ENCODE data around the gene STARD10. TPM values are rescaled to one million over a fixed set of nuclear protein-coding genes. Genes with fewer than 3 reads are reported as not detected.

STARD10 gene
- total RNA-seq, 2 experiments from 2014 or later: 10.4 to 12.9 TPM

DNA sequence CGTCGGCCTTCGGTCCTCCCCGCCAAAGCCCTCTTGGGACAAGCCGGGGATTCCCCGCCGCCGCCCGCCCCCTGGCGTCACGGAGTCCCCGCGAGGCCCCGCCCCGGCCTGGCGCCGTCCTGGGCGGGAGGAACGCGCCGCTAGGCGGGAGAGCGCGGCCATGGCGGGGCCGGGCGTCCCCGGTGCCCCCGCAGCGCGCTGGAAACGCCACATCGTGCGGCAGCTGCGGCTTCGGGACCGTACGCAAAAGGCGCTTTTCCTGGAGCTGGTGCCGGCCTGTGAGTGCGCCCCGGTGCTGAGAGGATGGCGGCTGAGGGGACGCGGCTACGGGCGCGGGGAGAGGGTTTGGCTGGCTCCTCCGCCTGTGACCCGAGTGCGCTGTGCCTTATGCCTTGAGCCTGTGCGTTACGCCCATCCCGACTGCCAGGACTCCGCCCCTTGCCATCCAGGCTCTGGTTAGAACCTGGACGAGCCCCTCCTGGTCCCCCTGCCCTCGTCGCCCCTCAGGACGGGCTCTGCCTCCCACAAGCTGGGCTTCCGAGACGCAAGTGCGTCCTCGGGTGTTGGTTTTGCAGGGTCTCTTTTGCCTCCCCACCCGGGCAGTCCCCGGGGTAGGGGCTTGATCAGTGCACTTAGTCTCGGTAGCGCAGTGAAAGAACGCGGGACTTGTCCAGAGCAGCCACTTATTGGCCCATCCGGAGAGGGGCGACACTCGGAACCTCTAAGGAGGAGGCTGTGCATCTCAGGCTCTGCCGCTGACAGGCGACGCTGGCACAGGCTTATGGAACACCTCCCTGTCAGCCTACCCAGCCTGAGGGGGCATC, 20.7 kb upstream of the STARD10 start, which contains the start of gene ATG16L2:
Gene ATG16L2, plus strand, starts transcription at position 126 of the 824 bp plus-strand sequence. Its CDS starts 35 bp downstream, at position 161.
- Histone ChIP-seq H2AFZ (ENCODE audit: low read length) (peak within 1 kb of the TSS; percentile 57), H3K4me3 (ENCODE audit: low read depth, low read length, poor library complexity, severe bottlenecking) (peak within 1 kb of the TSS; percentile 84), H3K4me2 (ENCODE audit: low read length) (peak within 1 kb of the TSS; percentile 90), H3K4me1 (ENCODE audit: insufficient read depth, low read length, poor library complexity, severe bottlenecking) (peaks cover 27% of the 10 kb centered on the region), H3K79me2 (ENCODE audit: insufficient read depth, low read depth, low read length) (peaks cover 41% of the 10 kb centered on the region), H4K20me1 (ENCODE audit: insufficient read depth, low read length) (peaks cover 4% of the 10 kb centered on the region; the same call in 1 of the 2 replicates), H3K36me3 (ENCODE audit: insufficient read depth, low read length) (peaks cover 56% of the 10 kb centered on the region), H3K9me3 (ENCODE audit: low read length) (no peaks in the 10 kb centered on the region), H3K27ac (ENCODE audit: low read depth, low read length, poor library complexity, severe bottlenecking) (peak within 1 kb of the TSS; percentile 91), H3K9me2 (ENCODE audit: insufficient read depth, low read length) (no peaks in the 10 kb centered on the region)
- intact Hi-C loops (cut with micrococcal nuclease; ENCODE audit: unreplicated experiment): loop anchor here (2.0 to 10.0 kb wide), 3 partner anchors 76 to 428 kb away; no protein-coding TSS in a partner anchor
- POLR2A ChIA-PET: interaction anchor here (1.2 to 2.3 kb wide), 3 partner anchors 21 to 333 kb away, joined by 3 to 8 read pairs (median 5); partner anchors contain the start of gene STARD10
- BruUV-seq (replicated peaks): no TSS peak
- peak; percentile 91 for DNase-seq (ENCODE audit: low spot score)
- CTCF ChIA-PET (ENCODE audit: unreplicated experiment): no interaction called here
- TF ChIP-seq, protein P1, sequence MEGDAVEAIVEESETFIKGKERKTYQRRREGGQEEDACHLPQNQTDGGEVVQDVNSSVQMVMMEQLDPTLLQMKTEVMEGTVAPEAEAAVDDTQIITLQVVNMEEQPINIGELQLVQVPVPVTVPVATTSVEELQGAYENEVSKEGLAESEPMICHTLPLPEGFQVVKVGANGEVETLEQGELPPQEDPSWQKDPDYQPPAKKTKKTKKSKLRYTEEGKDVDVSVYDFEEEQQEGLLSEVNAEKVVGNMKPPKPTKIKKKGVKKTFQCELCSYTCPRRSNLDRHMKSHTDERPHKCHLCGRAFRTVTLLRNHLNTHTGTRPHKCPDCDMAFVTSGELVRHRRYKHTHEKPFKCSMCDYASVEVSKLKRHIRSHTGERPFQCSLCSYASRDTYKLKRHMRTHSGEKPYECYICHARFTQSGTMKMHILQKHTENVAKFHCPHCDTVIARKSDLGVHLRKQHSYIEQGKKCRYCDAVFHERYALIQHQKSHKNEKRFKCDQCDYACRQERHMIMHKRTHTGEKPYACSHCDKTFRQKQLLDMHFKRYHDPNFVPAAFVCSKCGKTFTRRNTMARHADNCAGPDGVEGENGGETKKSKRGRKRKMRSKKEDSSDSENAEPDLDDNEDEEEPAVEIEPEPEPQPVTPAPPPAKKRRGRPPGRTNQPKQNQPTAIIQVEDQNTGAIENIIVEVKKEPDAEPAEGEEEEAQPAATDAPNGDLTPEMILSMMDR (conservative IDR thresholded peaks at IDR 0.05; ENCODE audit: low read length): peak; percentile 60
- TF ChIP-seq EZH2phosphoT487 (IDR thresholded peaks at IDR 0.05; ENCODE audit: borderline replicate concordance, low read depth, low read length): no peak

DNA sequence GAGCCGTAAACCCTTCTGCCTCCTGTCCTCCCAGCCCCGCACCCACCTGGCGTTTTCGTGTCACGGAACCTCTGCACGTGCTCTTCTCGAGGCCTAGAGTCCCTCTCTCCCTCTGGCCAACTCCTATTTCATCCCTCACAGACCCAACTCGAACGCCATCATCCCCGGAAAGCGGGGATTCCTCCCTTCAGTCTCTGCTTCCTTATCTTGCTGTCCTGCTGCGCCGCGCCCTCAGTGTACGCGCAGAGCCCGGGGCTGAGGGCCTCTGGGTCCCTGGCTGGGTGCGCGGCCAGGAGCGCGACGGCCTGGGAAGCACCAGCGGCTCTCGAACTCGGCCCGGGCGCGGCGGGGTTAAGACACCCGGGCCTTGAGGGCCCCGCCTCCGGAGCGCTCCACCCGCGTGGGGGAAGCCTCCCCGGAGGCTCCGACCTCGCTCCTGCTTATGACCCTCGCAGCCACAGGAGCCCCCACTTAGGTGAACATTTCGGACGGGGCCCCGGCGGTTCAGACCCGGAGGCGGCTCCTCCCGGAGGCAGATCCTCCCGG, 20.0 kb upstream of the STARD10 start:
- Histone ChIP-seq H3K9me3 (ENCODE audit: low read length) (no peaks in the 10 kb centered on the region), H3K27ac (ENCODE audit: low read depth, low read length, poor library complexity, severe bottlenecking) (peak overlapping the region; percentile 91), H3K36me3 (ENCODE audit: insufficient read depth, low read length) (peaks cover 54% of the 10 kb centered on the region), H3K4me2 (ENCODE audit: low read length) (peak overlapping the region; percentile 90), H3K79me2 (ENCODE audit: insufficient read depth, low read depth, low read length) (peaks cover 41% of the 10 kb centered on the region), H3K9me2 (ENCODE audit: insufficient read depth, low read length) (no peaks in the 10 kb centered on the region), H3K4me3 (ENCODE audit: low read depth, low read length, poor library complexity, severe bottlenecking) (peak overlapping the region; percentile 84), H2AFZ (ENCODE audit: low read length) (peak overlapping the region; percentile 57), H3K4me1 (ENCODE audit: insufficient read depth, low read length, poor library complexity, severe bottlenecking) (peaks cover 27% of the 10 kb centered on the region), H4K20me1 (ENCODE audit: insufficient read depth, low read length) (peaks cover 4% of the 10 kb centered on the region; the same call in 1 of the 2 replicates)
- intact Hi-C loops (cut with micrococcal nuclease; ENCODE audit: unreplicated experiment): loop anchor here (1.0 to 10.0 kb wide), 5 partner anchors 21 to 428 kb away; no protein-coding TSS in a partner anchor
- no TSS peak for BruUV-seq (replicated peaks)
- ChIA-PET POLR2A (interaction anchor here (0.5 to 1.4 kb wide), 4 partner anchors 73 to 346 kb away, joined by 3 to 6 read pairs (median 3); no protein-coding TSS in a partner anchor), CTCF (ENCODE audit: unreplicated experiment) (interaction anchor here (0.8 to 0.9 kb wide), 2 partner anchors 91 to 98 kb away, joined by 3 read pairs; no protein-coding TSS in a partner anchor)
- DNase-seq (ENCODE audit: low spot score): peak; percentile 92
- TF ChIP-seq, protein P1 (conservative IDR thresholded peaks at IDR 0.05; ENCODE audit: low read length): no peak
- no peak for TF ChIP-seq EZH2phosphoT487 (IDR thresholded peaks at IDR 0.05; ENCODE audit: borderline replicate concordance, low read depth, low read length)

Data from OCI-LY7 (cell line).